Measurements from ENCODE around the gene FOXP3.

Gene FOXP3

GRCh38 chrX:49247916-49248811 lies 16.3 kb downstream of the FOXP3 start:
- no peak for DNase-seq

GRCh38 chrX:49247346-49247745 lies 17.2 kb downstream of the FOXP3 start:
- no peak for DNase-seq

GRCh38 chrX:49246541-49246940 lies 18.0 kb downstream of the FOXP3 start:
- DNase-seq, result no peak

GRCh38 chrX:49244207-49244606 lies 20.3 kb downstream of the FOXP3 start:
- DNase-seq, result no peak

- no peak for DNase-seq
These were observed 21.3 kb downstream of the FOXP3 start for GRCh38 chrX:49243166-49243565.

GRCh38 chrX:49242545-49243066 lies 21.9 kb downstream of the FOXP3 start:
- no peak for DNase-seq

- no peak for DNase-seq
These were observed 25.8 kb downstream of the FOXP3 start for GRCh38 chrX:49238735-49239134.

GRCh38 chrX:49237060-49237459 lies 27.4 kb downstream of the FOXP3 start:
- no peak for DNase-seq

GRCh38 chrX:49233887-49234555 lies 30.5 kb downstream of the FOXP3 start:
- no peak for DNase-seq

GRCh38 chrX:49233176-49233575 lies 31.3 kb downstream of the FOXP3 start, which contains the start of gene CACNA1F:
TSS of gene CACNA1F (minus strand) at chrX:49233340. CDS start at chrX:49233309, 31 bp downstream.
- no peak for DNase-seq

GRCh38 chrX:49232525-49232924 lies 32.0 kb downstream of the FOXP3 start:
- no peak for DNase-seq

GRCh38 chrX:49231333-49232000 lies 33.0 kb downstream of the FOXP3 start:
- no peak for DNase-seq

- peak; percentile 81 for DNase-seq
These were observed 33.8 kb downstream of the FOXP3 start for GRCh38 chrX:49230500-49231232.

GRCh38 chrX:49228185-49228584 lies 36.3 kb downstream of the FOXP3 start:
- DNase-seq, result no peak

- no peak for DNase-seq
These were observed 36.8 kb downstream of the FOXP3 start for GRCh38 chrX:49227726-49228125.

GRCh38 chrX:49226946-49227345 lies 37.6 kb downstream of the FOXP3 start:
- no peak for DNase-seq

GRCh38 chrX:49225858-49226257 lies 38.7 kb downstream of the FOXP3 start:
- no peak for DNase-seq

GRCh38 chrX:49221868-49222267 lies 42.6 kb downstream of the FOXP3 start:
- DNase-seq, result no peak

GRCh38 chrX:49220100-49220499 lies 44.4 kb downstream of the FOXP3 start:
- DNase-seq, result no peak

- DNase-seq, result no peak
These were observed 49.4 kb downstream of the FOXP3 start for GRCh38 chrX:49214996-49215526.

GRCh38 chrX:49214416-49214815 lies 50.1 kb downstream of the FOXP3 start:
- no peak for DNase-seq

- no peak for DNase-seq
These were observed 51.6 kb downstream of the FOXP3 start for GRCh38 chrX:49212861-49213260.
